ENCODE measurements around the gene KCNJ1. TPM values are rescaled to one million over a fixed set of nuclear protein-coding genes. Genes with fewer than 3 reads are reported as not detected.
A peak's percentile ranks its signal among the peaks of the same experiment; 100 is the strongest.

Gene KCNJ1
- total RNA-seq, 1 experiment from 2014 or later, result not detected

DNA sequence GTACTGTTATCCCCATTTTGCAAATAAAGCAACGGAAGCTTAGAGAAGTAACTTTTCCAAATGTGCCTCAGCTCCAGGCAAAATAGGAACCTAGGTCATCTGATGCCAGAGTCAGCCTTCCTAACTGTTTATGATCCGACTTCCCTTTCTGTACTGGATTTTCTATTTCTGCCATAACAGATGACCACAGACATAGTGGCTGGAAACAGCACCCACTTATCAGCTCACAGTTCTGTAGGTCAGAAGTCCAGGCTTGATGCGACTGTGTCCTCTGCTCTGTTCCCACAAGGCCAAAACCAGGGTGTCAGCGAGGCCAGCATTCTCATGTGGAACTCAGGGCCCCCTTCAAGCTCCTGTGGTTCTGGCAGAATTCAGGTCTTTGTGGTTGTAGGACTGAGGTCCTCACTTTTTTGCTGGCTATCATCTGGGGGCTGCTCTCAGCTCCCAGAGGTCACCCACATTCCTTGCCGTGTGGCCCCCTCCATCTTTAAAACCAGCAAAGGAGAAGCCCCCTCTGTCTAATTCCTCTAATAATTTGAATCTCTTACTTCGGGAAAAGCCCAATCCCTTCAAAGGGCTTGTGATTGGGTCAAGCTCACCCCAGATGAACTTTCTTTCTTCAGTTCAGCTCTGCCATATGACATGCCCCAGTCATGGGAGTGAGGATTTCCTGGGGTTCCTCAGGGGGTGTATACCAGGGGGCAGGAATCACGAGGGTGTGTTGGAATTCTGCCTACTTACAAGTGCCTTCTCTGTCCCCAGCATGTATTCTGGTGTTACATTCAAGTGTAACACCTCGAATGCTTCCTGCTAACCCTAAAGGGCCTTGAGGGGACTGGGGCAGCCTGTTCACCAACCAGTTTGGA, 39.3 kb upstream of the KCNJ1 start:
- no peak for TF ChIP-seq EZH2 (IDR thresholded peaks at IDR 0.05; ENCODE audit: borderline replicate concordance, low read depth, low read length, poor library complexity, severe bottlenecking)
- TF ChIP-seq, protein P1, sequence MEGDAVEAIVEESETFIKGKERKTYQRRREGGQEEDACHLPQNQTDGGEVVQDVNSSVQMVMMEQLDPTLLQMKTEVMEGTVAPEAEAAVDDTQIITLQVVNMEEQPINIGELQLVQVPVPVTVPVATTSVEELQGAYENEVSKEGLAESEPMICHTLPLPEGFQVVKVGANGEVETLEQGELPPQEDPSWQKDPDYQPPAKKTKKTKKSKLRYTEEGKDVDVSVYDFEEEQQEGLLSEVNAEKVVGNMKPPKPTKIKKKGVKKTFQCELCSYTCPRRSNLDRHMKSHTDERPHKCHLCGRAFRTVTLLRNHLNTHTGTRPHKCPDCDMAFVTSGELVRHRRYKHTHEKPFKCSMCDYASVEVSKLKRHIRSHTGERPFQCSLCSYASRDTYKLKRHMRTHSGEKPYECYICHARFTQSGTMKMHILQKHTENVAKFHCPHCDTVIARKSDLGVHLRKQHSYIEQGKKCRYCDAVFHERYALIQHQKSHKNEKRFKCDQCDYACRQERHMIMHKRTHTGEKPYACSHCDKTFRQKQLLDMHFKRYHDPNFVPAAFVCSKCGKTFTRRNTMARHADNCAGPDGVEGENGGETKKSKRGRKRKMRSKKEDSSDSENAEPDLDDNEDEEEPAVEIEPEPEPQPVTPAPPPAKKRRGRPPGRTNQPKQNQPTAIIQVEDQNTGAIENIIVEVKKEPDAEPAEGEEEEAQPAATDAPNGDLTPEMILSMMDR (conservative IDR thresholded peaks at IDR 0.05; ENCODE audit: low read depth, low read length), result no peak
- intact Hi-C loops (cut with micrococcal nuclease; ENCODE audit: unreplicated experiment), result no loop called here
- H3K36me3 ChIP-seq (ENCODE audit: insufficient read depth, low read length, poor library complexity, severe bottlenecking), result no peaks in the 10 kb centered on the region
- H3K27me3 ChIP-seq (replicated peaks; ENCODE audit: insufficient read depth, low read depth, low read length, poor library complexity), result no peaks in the 10 kb centered on the region
- no TSS peak for BruUV-seq (replicated peaks)
- ChIA-PET CTCF (interaction anchor here (0.6 to 3.5 kb wide), 8 partner anchors 13 to 625 kb away, joined by 3 to 17 read pairs (median 4); no protein-coding TSS in a partner anchor), POLR2A (ENCODE audit: low non-redundant PET) (interaction anchor here (0.6 kb wide), 2 partner anchors 14 to 42 kb away, joined by 4 to 7 read pairs; no protein-coding TSS in a partner anchor)
- H3K4me1 ChIP-seq (ENCODE audit: insufficient read depth, low read length, poor library complexity, severe bottlenecking), result peaks cover 6% of the 10 kb centered on the region
- peak overlapping the region; percentile 62 for H3K4me3 ChIP-seq (ENCODE audit: low read depth, low read length, poor library complexity, severe bottlenecking)
- H3K27ac ChIP-seq (ENCODE audit: low read depth, low read length, poor library complexity, severe bottlenecking), result no peak overlapping the region
- H3K9me3 ChIP-seq (ENCODE audit: low read depth, low read length, poor library complexity, severe bottlenecking), result no peaks in the 10 kb centered on the region
- no peak for DNase-seq (ENCODE audit: low spot score)

DNA sequence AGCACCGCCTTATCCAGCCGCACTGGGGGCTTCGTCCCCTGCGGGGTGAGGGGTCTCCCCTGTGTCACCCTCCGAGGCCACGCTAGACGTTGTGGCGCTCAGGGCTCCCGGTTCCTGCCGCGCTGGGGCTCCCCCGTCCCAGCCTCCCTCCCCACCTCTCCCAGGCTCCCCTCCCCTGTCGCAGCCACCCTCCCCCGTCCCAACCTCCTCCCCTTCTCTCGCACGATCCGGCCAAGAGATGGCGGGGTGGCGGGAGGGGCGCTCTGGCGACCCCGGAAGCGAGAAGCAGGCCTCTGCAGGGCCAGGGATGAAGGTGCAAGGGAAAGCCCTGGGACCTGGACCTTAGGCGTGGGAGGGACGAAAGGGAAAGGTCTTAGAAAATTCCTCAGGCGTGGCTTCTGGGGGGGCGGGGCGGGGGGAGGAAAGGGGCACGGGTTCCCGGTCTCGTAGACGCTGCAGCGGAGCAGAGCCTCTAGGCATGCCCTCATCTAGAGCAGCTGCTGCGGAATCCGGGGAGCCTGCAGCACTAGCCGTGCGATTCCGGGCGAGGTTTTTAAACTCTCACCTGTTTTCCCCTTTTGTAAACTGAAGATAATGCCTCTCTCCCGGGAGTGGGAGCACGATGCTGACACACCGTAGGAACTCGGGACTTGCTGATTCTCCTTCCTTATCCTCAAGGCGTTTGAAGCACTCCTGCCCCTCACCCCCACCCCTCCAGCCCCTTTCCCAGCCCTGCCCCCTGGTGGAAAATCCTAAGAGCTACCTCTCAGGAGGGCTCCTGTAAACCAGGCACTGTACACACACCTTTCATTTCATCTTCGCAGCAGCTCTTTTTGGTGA, 38.5 kb upstream of the KCNJ1 start:
- TF ChIP-seq, protein P1 (conservative IDR thresholded peaks at IDR 0.05; ENCODE audit: low read depth, low read length), result peak; percentile 70
- TF ChIP-seq EZH2 (IDR thresholded peaks at IDR 0.05; ENCODE audit: borderline replicate concordance, low read depth, low read length, poor library complexity, severe bottlenecking), result no peak
- BruUV-seq (replicated peaks), result no TSS peak
- Histone ChIP-seq H3K9me3 (ENCODE audit: low read depth, low read length, poor library complexity, severe bottlenecking) (no peaks in the 10 kb centered on the region), H3K36me3 (ENCODE audit: insufficient read depth, low read length, poor library complexity, severe bottlenecking) (no peaks in the 10 kb centered on the region), H3K4me3 (ENCODE audit: low read depth, low read length, poor library complexity, severe bottlenecking) (peak overlapping the region; percentile 62), H3K27me3 (replicated peaks; ENCODE audit: insufficient read depth, low read depth, low read length, poor library complexity) (no peaks in the 10 kb centered on the region), H3K27ac (ENCODE audit: low read depth, low read length, poor library complexity, severe bottlenecking) (no peak overlapping the region), H3K4me1 (ENCODE audit: insufficient read depth, low read length, poor library complexity, severe bottlenecking) (peaks cover 6% of the 10 kb centered on the region)
- CTCF ChIA-PET, result interaction anchor here (0.6 to 3.5 kb wide), 10 partner anchors 12 to 626 kb away, joined by 3 to 17 read pairs (median 4); no protein-coding TSS in a partner anchor
- intact Hi-C loops (cut with micrococcal nuclease; ENCODE audit: unreplicated experiment), result no loop called here
- POLR2A ChIA-PET (ENCODE audit: low non-redundant PET), result interaction anchor here (0.6 kb wide), 2 partner anchors 15 to 43 kb away, joined by 4 to 7 read pairs; no protein-coding TSS in a partner anchor
- peak; percentile 71 for DNase-seq (ENCODE audit: low spot score)

- Histone ChIP-seq H3K4me1 (ENCODE audit: insufficient read depth, low read length, poor library complexity, severe bottlenecking) (peaks cover 6% of the 10 kb centered on the region), H3K36me3 (ENCODE audit: insufficient read depth, low read length, poor library complexity, severe bottlenecking) (no peaks in the 10 kb centered on the region), H3K27me3 (replicated peaks; ENCODE audit: insufficient read depth, low read depth, low read length, poor library complexity) (no peaks in the 10 kb centered on the region), H3K9me3 (ENCODE audit: low read depth, low read length, poor library complexity, severe bottlenecking) (no peaks in the 10 kb centered on the region), H3K27ac (ENCODE audit: low read depth, low read length, poor library complexity, severe bottlenecking) (no peak overlapping the region), H3K4me3 (ENCODE audit: low read depth, low read length, poor library complexity, severe bottlenecking) (peak overlapping the region; percentile 62)
- ChIA-PET POLR2A (ENCODE audit: low non-redundant PET) (no interaction called here), CTCF (interaction anchor here (0.6 to 3.5 kb wide), 3 partner anchors 52 to 74 kb away, joined by 3 to 17 read pairs (median 3); no protein-coding TSS in a partner anchor)
- intact Hi-C loops (cut with micrococcal nuclease; ENCODE audit: unreplicated experiment), result no loop called here
- TF ChIP-seq EZH2 (IDR thresholded peaks at IDR 0.05; ENCODE audit: borderline replicate concordance, low read depth, low read length, poor library complexity, severe bottlenecking), result no peak
- TF ChIP-seq, protein P1 (conservative IDR thresholded peaks at IDR 0.05; ENCODE audit: low read depth, low read length), result no peak
- BruUV-seq (replicated peaks), result no TSS peak
- DNase-seq (ENCODE audit: low spot score), result peak; percentile 45
Observed at GRCh38 chr11:128904656-128905344, 37.7 kb upstream of the KCNJ1 start.

Measured in A673 (cell line).